Dedifferentiated amniotic fluid mesenchymal stem cell (primary cell): ENCODE measurements around the gene TULP1.

ENCODE experiments used
- DNase-seq: peaks from one replicate; pipeline ENCODE4 v3.0.0-alpha.2; 2016; ENCODE audit errors: extremely low spot score

TULP1 gene

DNA sequence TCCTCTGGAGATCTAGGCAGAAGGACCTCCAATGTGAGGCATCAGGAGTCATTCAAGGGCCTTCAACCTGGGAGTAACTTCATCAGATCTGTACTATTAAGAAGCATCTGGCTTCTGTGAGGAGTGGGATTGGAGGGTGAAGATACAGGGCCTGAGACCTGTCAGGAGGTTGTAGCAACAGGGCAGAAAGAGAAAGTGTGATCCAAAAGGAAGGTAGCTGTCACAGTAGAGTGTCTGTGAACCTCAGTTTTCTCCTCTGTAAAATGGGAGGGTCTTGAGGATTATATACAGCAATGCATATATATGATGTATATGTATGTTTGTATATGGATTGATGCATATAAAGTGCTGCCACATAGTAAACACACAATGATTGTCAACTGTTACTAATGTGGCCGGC lies 47.0 kb downstream of the TULP1 start:
- no peak for DNase-seq

DNA sequence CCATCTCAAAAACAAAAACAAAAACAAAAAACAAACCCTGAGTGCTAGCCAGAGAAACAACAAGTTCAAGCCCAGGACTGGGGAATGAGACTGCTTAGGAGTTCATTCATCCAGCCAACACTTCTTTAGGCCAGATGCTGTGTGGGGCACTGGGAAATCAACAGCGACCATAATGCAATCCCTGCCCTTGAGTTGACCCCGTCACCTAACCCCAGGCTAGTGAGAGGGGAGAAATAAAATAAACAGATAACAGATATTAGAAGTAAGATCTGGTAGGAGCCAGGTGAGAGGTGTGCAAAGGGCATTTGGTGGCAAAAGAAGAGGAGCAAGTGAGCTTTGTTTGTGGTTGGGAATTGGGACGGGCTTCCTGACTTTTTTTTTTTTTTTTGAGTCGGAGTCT lies 49.4 kb downstream of the TULP1 start:
- no peak for DNase-seq

DNA sequence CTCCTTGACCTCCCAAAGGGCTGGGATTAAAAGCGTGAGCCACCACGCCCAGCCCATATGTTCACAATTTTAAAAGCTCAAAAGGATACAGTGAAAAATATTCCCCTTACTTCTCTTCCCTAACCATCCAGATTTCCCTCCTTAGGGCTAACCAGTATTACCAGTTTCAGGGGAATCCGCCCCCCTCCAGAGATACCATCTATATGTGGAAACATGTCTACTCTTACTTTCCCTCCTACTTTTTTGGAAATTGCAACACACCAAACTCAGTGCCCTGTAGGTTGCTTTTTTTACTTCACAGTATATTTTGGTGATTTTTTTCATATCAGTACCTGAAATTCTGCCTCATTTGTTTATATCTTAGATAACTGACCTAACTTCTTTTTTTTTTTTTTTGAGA lies 51.4 kb downstream of the TULP1 start:
- no peak for DNase-seq

DNA sequence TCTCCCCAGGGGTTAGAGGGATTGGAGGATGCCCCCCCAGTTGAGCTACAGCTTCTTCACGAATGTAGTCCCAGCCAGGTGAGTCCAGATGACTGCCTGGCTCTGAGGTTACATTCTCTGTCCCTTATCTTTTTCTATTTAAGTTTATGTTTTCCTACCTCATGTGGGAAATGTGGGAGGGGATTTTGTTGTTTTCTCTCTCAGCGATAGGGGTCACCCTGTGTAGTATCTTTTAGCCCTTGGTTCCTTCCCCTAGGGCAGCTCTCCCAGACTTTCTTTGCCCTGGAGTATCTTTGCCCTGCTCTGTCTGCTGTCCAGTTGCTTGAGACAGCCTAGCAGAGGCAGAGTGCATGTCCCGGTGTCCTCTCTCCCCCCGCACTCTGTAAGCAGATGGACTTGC lies 54.8 kb downstream of the TULP1 start:
- no peak for DNase-seq

DNA sequence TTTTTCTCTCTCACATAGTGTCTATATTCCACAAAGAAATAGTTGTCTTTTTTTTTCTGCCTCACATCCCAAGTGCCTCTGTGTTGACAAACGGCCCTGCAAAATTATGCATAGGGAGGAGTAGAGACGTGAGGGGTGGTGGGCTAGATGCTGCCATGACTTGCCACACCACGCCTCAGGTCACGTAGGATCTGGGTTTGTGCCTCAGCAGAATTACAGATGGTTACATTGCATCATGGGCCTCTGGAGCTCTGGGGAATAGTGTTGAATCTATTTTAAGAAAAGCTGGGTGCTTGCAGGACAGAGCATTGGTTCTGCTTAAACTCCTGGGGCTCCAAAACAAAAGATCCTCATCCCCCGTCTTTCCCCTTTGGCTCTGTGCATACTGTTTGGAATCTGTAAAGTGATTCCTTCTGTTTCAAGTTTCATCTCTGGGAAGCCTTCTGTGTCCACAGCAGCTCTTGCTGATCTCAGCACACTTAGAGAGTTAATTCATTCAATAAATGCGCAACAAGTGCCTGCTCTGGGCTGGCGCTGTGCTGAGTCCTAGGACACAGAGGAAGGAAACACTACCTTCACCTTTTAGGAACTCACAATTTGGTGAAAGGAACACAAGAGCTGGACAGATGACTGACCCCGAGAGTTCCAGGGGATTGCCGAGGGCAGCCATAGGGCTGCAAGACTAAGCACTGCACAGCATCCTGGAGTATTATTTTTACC lies 58.1 kb downstream of the TULP1 start:
- DNase-seq = no peak

- no peak for DNase-seq
Observed at GRCh38 chr6:35453236-35453635, 59.5 kb downstream of the TULP1 start.

DNA sequence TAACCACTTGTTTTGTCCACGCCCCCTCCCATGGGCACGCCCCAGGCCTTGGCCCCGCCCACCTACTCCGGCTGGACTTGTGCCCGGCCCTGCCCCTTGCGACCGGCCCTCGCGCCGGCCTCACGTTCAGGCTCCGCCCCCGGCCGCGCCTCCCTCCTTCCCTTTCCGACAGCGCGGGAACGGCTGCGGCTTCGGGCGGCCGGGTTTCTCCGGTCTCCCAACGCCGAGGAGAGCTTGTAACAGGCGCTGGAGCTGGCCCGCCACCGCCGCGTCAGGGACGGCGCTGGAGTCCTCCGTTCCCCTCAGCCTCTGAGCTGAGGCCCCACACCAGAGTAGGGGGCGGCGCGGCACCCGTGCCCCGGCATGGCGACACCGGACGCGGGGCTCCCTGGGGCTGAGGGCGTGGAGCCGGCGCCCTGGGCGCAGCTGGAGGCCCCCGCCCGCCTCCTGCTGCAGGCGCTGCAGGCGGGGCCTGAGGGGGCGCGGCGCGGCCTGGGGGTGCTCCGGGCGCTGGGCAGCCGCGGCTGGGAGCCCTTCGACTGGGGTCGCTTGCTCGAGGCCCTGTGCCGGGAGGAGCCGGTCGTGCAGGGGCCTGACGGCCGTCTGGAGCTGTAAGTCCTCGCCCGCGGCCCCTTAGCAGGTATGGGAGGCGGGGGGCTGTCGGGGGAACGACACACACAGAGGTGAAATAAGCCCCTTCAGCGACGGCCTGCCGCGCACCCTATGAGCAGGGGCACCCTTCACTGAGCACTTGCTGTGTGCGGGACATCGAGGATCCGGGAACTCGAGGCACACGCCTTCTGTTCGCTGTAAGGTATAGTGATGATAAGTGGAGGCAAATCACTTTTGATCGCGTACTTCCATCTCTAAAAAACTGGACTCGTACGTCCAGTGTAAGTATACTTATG lies 60.3 kb downstream of the TULP1 start, which contains the start of gene FANCE:
Gene FANCE (plus strand): TSS at position 156 of the 908 bp plus-strand sequence. CDS start 208 bp downstream, at position 364.
- DNase-seq = peak; percentile 85

DNA sequence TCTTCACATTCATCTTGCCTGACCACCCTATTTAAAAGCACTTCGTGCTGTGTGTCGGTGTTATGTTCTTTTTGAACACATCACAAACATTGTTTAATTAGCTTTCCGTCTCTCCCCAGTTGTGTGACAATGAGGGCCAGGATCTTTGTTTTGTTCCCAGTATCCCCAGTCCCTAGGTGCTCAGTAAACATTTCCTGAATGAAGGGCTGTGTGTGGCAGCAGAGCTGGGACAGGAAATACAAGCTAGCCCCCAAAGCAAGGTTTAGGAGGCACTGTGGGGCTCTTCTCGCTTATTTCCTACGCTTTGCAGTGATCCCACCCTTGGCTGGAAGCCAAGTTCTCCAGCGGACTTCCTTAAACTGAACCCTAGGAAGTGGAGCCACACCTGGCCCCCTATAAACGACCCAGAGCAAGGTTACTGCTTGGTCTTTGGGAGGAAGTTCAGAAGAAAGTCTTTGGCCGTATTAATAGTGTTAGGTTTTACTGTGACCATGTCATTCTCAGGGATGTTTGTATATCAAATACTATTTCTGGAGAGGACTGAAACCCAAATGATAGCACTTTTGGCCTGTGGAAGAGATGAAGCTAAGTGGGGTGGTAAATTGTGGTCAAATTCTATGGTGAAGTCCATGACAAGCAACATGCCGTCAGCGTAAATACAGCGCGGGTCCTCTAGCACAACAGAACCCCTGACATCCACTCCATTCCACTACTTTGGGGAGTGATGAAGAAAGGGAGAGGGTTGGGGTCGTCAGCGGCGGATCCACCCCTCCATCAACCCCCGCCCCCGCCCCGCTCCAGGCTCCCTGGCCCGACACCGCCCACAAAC lies 61.1 kb downstream of the TULP1 start:
- no peak for DNase-seq

DNA sequence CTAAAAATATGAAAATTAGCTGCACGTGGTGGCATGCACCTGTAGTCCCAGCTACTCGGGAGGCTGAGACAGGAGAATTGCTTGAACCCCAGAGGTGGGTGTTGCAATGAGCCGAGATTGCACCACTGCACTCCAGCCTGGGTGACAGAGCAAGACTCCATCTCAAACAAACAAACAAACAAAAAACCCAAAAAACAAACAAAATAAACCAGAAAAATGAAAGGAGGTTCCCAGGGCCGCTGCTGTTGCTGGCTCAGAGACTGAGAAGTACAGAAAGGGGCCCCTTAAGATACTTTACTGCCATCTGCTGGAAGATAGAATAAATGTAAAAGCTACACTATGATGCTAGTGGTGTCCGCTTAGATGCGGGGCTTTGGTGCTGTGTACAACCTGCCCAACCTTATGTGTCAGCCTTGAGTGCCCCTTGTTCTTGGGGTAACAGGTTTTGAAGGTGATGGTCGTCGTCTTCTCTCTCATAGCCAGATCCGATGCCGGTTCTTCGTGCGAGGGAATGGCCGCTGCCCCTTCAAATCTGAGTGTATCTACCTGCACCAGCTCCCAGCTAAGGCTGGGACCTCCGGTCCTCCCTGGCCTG lies 63.3 kb downstream of the TULP1 start:
- DNase-seq = peak; percentile 85

GRCh38 chr6:35448191-35448590 lies 64.5 kb downstream of the TULP1 start:
- no peak for DNase-seq
